Measurements from ENCODE around the gene GAB2. TPM values are rescaled to one million over a fixed set of nuclear protein-coding genes. Genes with fewer than 3 reads are reported as not detected.
"Not testable (repeated sequence)": the region's sequence is repeated elsewhere in the genome, so short reads cannot be mapped to it uniquely, and the experiment has no call there.

The GAB2 gene
- total RNA-seq, 4 donors from 2014 or later, result 18.0 to 42.4 (median 26.0) TPM

DNA sequence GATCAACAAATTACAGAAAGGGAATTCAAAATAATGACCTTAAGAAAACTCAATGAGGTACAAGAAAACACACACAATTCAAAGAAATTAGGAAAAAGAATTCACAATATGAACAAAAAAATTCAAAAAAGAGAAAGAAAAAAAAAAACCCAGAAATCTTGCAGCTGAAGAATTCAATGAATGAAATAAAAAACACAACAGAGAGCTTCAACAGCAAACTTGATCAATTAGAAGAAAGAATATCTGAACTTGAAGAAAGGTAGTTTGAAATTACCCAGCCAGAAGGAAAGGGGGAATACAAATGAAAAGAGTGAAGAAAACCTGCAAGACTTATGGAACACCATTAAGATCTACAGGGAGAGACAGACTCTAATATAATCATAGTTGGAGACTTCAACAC is 176.1 kb downstream of the GAB2 start:
- Histone ChIP-seq H3K27ac (replicated peaks in 1 of 4) (no peak overlapping the region), H3K4me3 (no peak overlapping the region), H3K27me3 (no peaks in the 10 kb centered on the region), H3K4me1 (no peaks in the 10 kb centered on the region), H3K36me3 (peaks cover 0 to 7% (median 0%) of the 10 kb centered on the region in 4 donors), H3K9me3 (peaks cover 0 to 4% (median 0%) of the 10 kb centered on the region in 4 donors)
- no peak for DNase-seq (ENCODE audit: extremely low spot score)
- intact Hi-C loops (cut with DNase I), result no loop called here
- TF ChIP-seq CTCF (IDR thresholded peaks at IDR 0.05), result no peak
- TF ChIP-seq POLR2A (IDR thresholded peaks at IDR 0.05; ENCODE audit: low read depth), result no peak
- no peak for TF ChIP-seq POLR2AphosphoS5 (IDR thresholded peaks at IDR 0.05)
- TF ChIP-seq EP300 (IDR thresholded peaks at IDR 0.05), result no peak

- DNase-seq (ENCODE audit: extremely low spot score), result peak; percentile 42
- 78% methylated on average over 1 of the region's 1 CpG for WGBS
- Histone ChIP-seq H3K36me3 (peaks cover 0 to 4% (median 0%) of the 10 kb centered on the region in 4 donors), H3K27ac (replicated peaks in 1 of 4) (no peak overlapping the region), H3K9me3 (peaks cover 0 to 4% (median 0%) of the 10 kb centered on the region in 4 donors), H3K4me3 (no peak overlapping the region), H3K4me1 (no peaks in the 10 kb centered on the region), H3K27me3 (no peaks in the 10 kb centered on the region)
- intact Hi-C loops (cut with DNase I), result no loop called here
- TF ChIP-seq POLR2A (IDR thresholded peaks at IDR 0.05; ENCODE audit: low read depth), result no peak
- no peak for TF ChIP-seq EP300 (IDR thresholded peaks at IDR 0.05)
- TF ChIP-seq CTCF (IDR thresholded peaks at IDR 0.05), result no peak
- no peak for TF ChIP-seq POLR2AphosphoS5 (IDR thresholded peaks at IDR 0.05)
These were observed 177.8 kb downstream of the GAB2 start for GRCh38 chr11:78239781-78240180.

DNA sequence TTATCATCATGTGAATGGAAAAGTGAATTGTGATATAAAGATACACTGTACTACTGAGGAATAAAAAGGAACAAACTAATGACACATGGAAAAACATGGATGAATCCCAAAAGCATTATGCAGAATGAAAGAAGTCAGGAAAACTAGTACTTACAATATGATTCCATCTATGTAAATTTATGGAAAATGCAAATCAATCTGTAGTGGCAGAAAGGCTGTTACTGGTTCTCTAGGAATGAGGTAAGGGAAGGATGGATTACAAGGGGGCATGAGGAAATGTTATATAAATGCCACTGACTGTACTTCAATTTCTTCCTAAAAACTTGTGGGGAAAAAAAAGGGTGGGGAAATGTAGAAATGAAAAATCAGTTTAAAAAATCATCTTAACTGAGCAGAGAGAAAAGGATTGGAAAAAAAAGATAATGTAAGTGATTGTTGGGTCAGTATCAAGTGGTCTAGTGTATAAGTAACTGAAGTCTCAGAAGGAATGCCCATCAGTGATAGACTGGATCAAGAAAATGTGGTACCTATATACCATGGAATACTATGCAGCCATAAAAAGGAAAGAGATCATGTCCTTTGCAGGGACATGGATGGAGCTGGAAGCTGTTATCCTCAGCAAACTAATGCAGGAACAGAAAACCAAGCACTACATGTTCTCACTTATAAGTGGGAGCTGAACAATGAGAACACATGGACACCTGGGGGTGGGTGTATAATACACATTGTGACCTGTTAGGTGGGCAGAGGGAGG is 180.2 kb downstream of the GAB2 start:
- H3K27me3 ChIP-seq, result no peaks in the 10 kb centered on the region
- intact Hi-C loops (cut with DNase I), result no loop called here

GRCh38 chr11:78234006-78234405 is 183.6 kb downstream of the GAB2 start:
- intact Hi-C loops (cut with DNase I), result no loop called here
- H3K4me1 ChIP-seq, result peaks cover 14 to 41% (median 32%) of the 10 kb centered on the region in 4 donors

More for the DNA sequence above, 180.2 kb downstream of the GAB2 start:
- Histone ChIP-seq H3K4me1 (peaks cover 3 to 11% (median 7%) of the 10 kb centered on the region in 4 donors), H3K27ac (replicated peaks in 1 of 4) (no peak overlapping the region), H3K4me3 (no peak overlapping the region), H3K36me3 (peaks cover 0 to 4% (median 0%) of the 10 kb centered on the region in 4 donors), H3K9me3 (peaks cover 0 to 4% (median 0%) of the 10 kb centered on the region in 4 donors)
- DNase-seq (ENCODE audit: extremely low spot score), result no peak
- TF ChIP-seq EP300 (IDR thresholded peaks at IDR 0.05), result no peak

GRCh38 chr11:78233046-78233445 is 184.6 kb downstream of the GAB2 start:
- H3K36me3 ChIP-seq; H3K27me3 ChIP-seq; H3K27ac ChIP-seq (replicated peaks in 1 of 4); H3K4me3 ChIP-seq; H3K9me3 ChIP-seq; intact Hi-C loops (cut with DNase I): not testable (repeated sequence)
- WGBS, result 88% methylated on average over 6 of the region's 6 CpGs
- DNase-seq (ENCODE audit: extremely low spot score), result peak; percentile 80
- H3K4me1 ChIP-seq, result peaks cover 14 to 41% (median 32%) of the 10 kb centered on the region in 4 donors

More at GRCh38 chr11:78234006-78234405, 183.6 kb downstream of the GAB2 start:
- no peaks in the 10 kb centered on the region for H3K27me3 ChIP-seq
- TF ChIP-seq POLR2AphosphoS5 (IDR thresholded peaks at IDR 0.05) (no peak), CTCF (IDR thresholded peaks at IDR 0.05) (no peak), POLR2A (IDR thresholded peaks at IDR 0.05; ENCODE audit: low read depth) (no peak), EP300 (IDR thresholded peaks at IDR 0.05) (no peak)
- peak; percentile 17 for DNase-seq (ENCODE audit: extremely low spot score)
- no peaks in the 10 kb centered on the region for H3K9me3 ChIP-seq
- H3K27ac ChIP-seq (replicated peaks in 1 of 4), result no peak overlapping the region
- 79% methylated on average over 5 of the region's 5 CpGs for WGBS
- H3K36me3 ChIP-seq, result no peaks in the 10 kb centered on the region
- no peak overlapping the region for H3K4me3 ChIP-seq
